Left ventricle myocardium superior (tissue), 1 donor: Measurements from ENCODE around the gene BBOX1. TPM values are rescaled to one million over a fixed set of nuclear protein-coding genes. Genes with fewer than 3 reads are reported as not detected.
"Not testable (repeated sequence)": the region's sequence is repeated elsewhere in the genome, so short reads cannot be mapped to it uniquely, and the experiment has no call there.

Experiments
- ATAC-seq: fragments of 200-7000 bp; cut with Tn5 transposase; one replicate; pipeline ENCODE4 v1.9.1; 2020; ENCODE audit warnings: mild to moderate bottlenecking, moderate library complexity
- DNase-seq: peaks from one replicate; pipeline ENCODE4 v3.0.0-alpha.2; 2020
- intact Hi-C: fragments of 100-400 bp; cut with micrococcal nuclease; formaldehyde crosslinking; loops from one replicate; pipeline ENCODE4 v1.11.0; 2022
- long read RNA-seq: library from polyadenylated mRNA; unstranded; transcript quantifications from one replicate; pipeline ENCODE4 v2.0.0, GENCODE V29; 2021
- total RNA-seq: library from RNA; stranded (reverse); fragmentation: NEBNext Ultra II Directional; extraction: Animal tissue kit (Norgen Biotek cat#: 25700); gene quantifications from one replicate; pipeline ENCODE4 v1.2.1, GENCODE V29; 2021
- donor health status: DM: no; HTN: yes; CAD: no; lungs with severe emphysema.

Gene BBOX1
- not detected for total RNA-seq
- long read RNA-seq, result 0 reads

GRCh38 chr11:27040302-27041115 lies at the start of gene BBOX1:
TSS of gene BBOX1 (plus strand) at chr11:27040815. CDS start at chr11:27055431, 14,616 bp downstream.
- DNase-seq (no peak), ATAC-seq (no peak)
- intact Hi-C loops, result no loop called here

GRCh38 chr11:26992031-26992541 lies 48.5 kb upstream of the BBOX1 start:
- ATAC-seq, result peak; percentile 81
- no peak for DNase-seq
- intact Hi-C loops, result no loop called here

GRCh38 chr11:26993965-26994457 lies 46.6 kb upstream of the BBOX1 start, which contains the start of gene FIBIN:
TSS of gene FIBIN (plus strand) at chr11:26994112. CDS start at chr11:26994527, 415 bp downstream.
- DNase-seq (peak; percentile 49), ATAC-seq (peak; percentile 68)
- intact Hi-C loops, result no loop called here

GRCh38 chr11:26994631-26995095 lies 46.0 kb upstream of the BBOX1 start:
- DNase-seq, result peak; percentile 37
- ATAC-seq, result peak; percentile 3
- intact Hi-C loops, result no loop called here

- intact Hi-C loops, result no loop called here
- ATAC-seq (no peak), DNase-seq (no peak)
Observed at GRCh38 chr11:26995701-26996460, 44.7 kb upstream of the BBOX1 start.

- no peak for DNase-seq
- ATAC-seq, result no peak
- intact Hi-C loops, result no loop called here
Observed at GRCh38 chr11:26997378-26997777, 43.2 kb upstream of the BBOX1 start.

- intact Hi-C loops, DNase-seq: not testable (repeated sequence)
- ATAC-seq, result peak; percentile 19
Observed at GRCh38 chr11:27001136-27001730, 39.4 kb upstream of the BBOX1 start.

GRCh38 chr11:27002431-27002830 lies 38.2 kb upstream of the BBOX1 start:
- ATAC-seq (no peak), DNase-seq (no peak)
- intact Hi-C loops, result no loop called here

GRCh38 chr11:27002838-27003237 lies 37.8 kb upstream of the BBOX1 start:
- intact Hi-C loops, result no loop called here
- ATAC-seq (no peak), DNase-seq (no peak)

- no peak for ATAC-seq
- intact Hi-C loops, result no loop called here
Observed at GRCh38 chr11:27004103-27004502, 36.5 kb upstream of the BBOX1 start.

GRCh38 chr11:27008811-27009535 lies 31.6 kb upstream of the BBOX1 start:
- intact Hi-C loops, result no loop called here
- DNase-seq (no peak), ATAC-seq (no peak)

More at GRCh38 chr11:27004103-27004502, 36.5 kb upstream of the BBOX1 start:
- no peak for DNase-seq

GRCh38 chr11:27011560-27012233 lies 28.9 kb upstream of the BBOX1 start:
- ATAC-seq, result no peak
- intact Hi-C loops, result no loop called here
- no peak for DNase-seq

GRCh38 chr11:27012234-27012921 lies 28.2 kb upstream of the BBOX1 start:
- intact Hi-C loops, result no loop called here
- DNase-seq (no peak), ATAC-seq (peak; percentile 31)

- ATAC-seq (peak; percentile 47), DNase-seq (no peak)
- intact Hi-C loops, result no loop called here
Observed at GRCh38 chr11:27013781-27014361, 26.7 kb upstream of the BBOX1 start.

GRCh38 chr11:27018902-27019529 lies 21.6 kb upstream of the BBOX1 start:
- intact Hi-C loops, result no loop called here
- peak; percentile 80 for ATAC-seq
- no peak for DNase-seq

- ATAC-seq (no peak), DNase-seq (no peak)
- intact Hi-C loops, result no loop called here
Observed at GRCh38 chr11:27020751-27021150, 19.9 kb upstream of the BBOX1 start.
